ENCODE measurements around the gene KCND2.

KCND2 gene

GRCh38 chr7:120783273-120783672, 510.3 kb downstream of the KCND2 start:
- Histone ChIP-seq H3K9me3 (ENCODE audit: insufficient read depth, low read length, severe bottlenecking) (no peaks in the 10 kb centered on the region), H3K79me2 (ENCODE audit: insufficient read depth, low read length) (no peaks in the 10 kb centered on the region), H3K4me2 (ENCODE audit: insufficient read depth, low read length) (no peak overlapping the region), H3K4me1 (ENCODE audit: insufficient read depth, low read length) (no peaks in the 10 kb centered on the region), H2AFZ (ENCODE audit: low read depth, low read length) (no peak overlapping the region), H3K27me3 (ENCODE audit: insufficient read depth, low read length, poor library complexity) (no peaks in the 10 kb centered on the region), H3K27ac (ENCODE audit: low read length) (no peak overlapping the region), H3K4me3 (ENCODE audit: low read depth in 1 of 2, low read length in 2 of 2) (no peak overlapping the region), H3K36me3 (ENCODE audit: insufficient read depth, low read length) (no peaks in the 10 kb centered on the region), H3K9ac (ENCODE audit: low read depth, low read length) (no peak overlapping the region), H4K20me1 (ENCODE audit: insufficient read depth, low read length) (no peaks in the 10 kb centered on the region)
- no peak for TF ChIP-seq EZH2 (IDR thresholded peaks at IDR 0.05; ENCODE audit: borderline replicate concordance, low read depth, low read length, severe bottlenecking)
- no peak for TF ChIP-seq CTCF (IDR thresholded peaks at IDR 0.05; ENCODE audit: borderline replicate concordance, extremely low read depth, low read length, poor library complexity, severe bottlenecking)
- ATAC-seq (ENCODE audit: insufficient read depth, low read depth) (no peak), DNase-seq (no peak)

DNA sequence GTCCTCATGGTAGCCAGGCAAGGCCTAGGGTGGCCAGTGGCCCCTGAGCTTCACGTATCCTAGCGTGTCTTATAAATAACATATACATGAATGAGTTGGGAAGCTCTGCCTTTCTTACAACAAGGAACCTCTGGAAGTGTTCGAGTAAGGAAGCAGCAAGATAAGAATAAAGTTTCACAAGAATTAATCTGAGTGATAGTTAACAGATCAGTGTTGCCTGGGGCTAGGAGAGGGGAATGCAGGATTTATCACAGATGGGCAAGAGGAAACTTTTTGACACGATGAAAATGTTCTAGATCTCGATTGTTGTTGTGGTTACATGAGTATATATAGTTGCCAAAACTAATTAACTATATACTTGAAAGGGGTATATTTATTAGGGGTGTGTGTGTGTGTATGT, 510.7 kb downstream of the KCND2 start:
- DNase-seq (no peak), ATAC-seq (ENCODE audit: insufficient read depth, low read depth) (no peak)
- Histone ChIP-seq H3K9ac (ENCODE audit: low read depth, low read length) (no peak overlapping the region), H2AFZ (ENCODE audit: low read depth, low read length) (no peak overlapping the region), H3K27ac (ENCODE audit: low read length) (no peak overlapping the region), H4K20me1 (ENCODE audit: insufficient read depth, low read length) (no peaks in the 10 kb centered on the region), H3K79me2 (ENCODE audit: insufficient read depth, low read length) (no peaks in the 10 kb centered on the region), H3K27me3 (ENCODE audit: insufficient read depth, low read length, poor library complexity) (no peaks in the 10 kb centered on the region), H3K4me1 (ENCODE audit: insufficient read depth, low read length) (no peaks in the 10 kb centered on the region), H3K4me2 (ENCODE audit: insufficient read depth, low read length) (no peak overlapping the region), H3K4me3 (ENCODE audit: low read depth in 1 of 2, low read length in 2 of 2) (no peak overlapping the region), H3K36me3 (ENCODE audit: insufficient read depth, low read length) (no peaks in the 10 kb centered on the region), H3K9me3 (ENCODE audit: insufficient read depth, low read length, severe bottlenecking) (no peaks in the 10 kb centered on the region)
- TF ChIP-seq CTCF (IDR thresholded peaks at IDR 0.05; ENCODE audit: borderline replicate concordance, extremely low read depth, low read length, poor library complexity, severe bottlenecking), result no peak
- no peak for TF ChIP-seq EZH2 (IDR thresholded peaks at IDR 0.05; ENCODE audit: borderline replicate concordance, low read depth, low read length, severe bottlenecking)

- no peak for ATAC-seq (ENCODE audit: insufficient read depth, low read depth)
- H3K27me3 ChIP-seq (ENCODE audit: insufficient read depth, low read length, poor library complexity), result peaks cover 2% of the 10 kb centered on the region
- DNase-seq, result no peak
- no peaks in the 10 kb centered on the region for H3K79me2 ChIP-seq (ENCODE audit: insufficient read depth, low read length)
- H4K20me1 ChIP-seq (ENCODE audit: insufficient read depth, low read length), result no peaks in the 10 kb centered on the region
- H3K27ac ChIP-seq (ENCODE audit: low read length), result no peak overlapping the region
- H3K9me3 ChIP-seq (ENCODE audit: insufficient read depth, low read length, severe bottlenecking), result no peaks in the 10 kb centered on the region
- H3K9ac ChIP-seq (ENCODE audit: low read depth, low read length), result no peak overlapping the region
- H3K4me1 ChIP-seq (ENCODE audit: insufficient read depth, low read length), result no peaks in the 10 kb centered on the region
- H3K4me3 ChIP-seq (ENCODE audit: low read depth in 1 of 2, low read length in 2 of 2), result no peak overlapping the region
- H3K4me2 ChIP-seq (ENCODE audit: insufficient read depth, low read length), result no peak overlapping the region
- no peaks in the 10 kb centered on the region for H3K36me3 ChIP-seq (ENCODE audit: insufficient read depth, low read length)
- no peak overlapping the region for H2AFZ ChIP-seq (ENCODE audit: low read depth, low read length)
- TF ChIP-seq EZH2 (IDR thresholded peaks at IDR 0.05; ENCODE audit: borderline replicate concordance, low read depth, low read length, severe bottlenecking) (no peak), CTCF (IDR thresholded peaks at IDR 0.05; ENCODE audit: borderline replicate concordance, extremely low read depth, low read length, poor library complexity, severe bottlenecking) (no peak)
Measured at GRCh38 chr7:120785095-120785494, 512.1 kb downstream of the KCND2 start.

Measured in DND-41 (cell line).